HG02642 (cell line): ENCODE data around the gene MRPL32.
A peak's percentile ranks its signal among the peaks of the same experiment; 100 is the strongest.

Experiments
- ATAC-seq: cut with Tn5 transposase; IDR thresholded peaks from one replicate; pipeline ENCODE4 v1.9.1; 2021; ENCODE audit warnings: mild to moderate bottlenecking; ENCODE audit not compliant: unreplicated experiment, poor library complexity

MRPL32 gene

DNA sequence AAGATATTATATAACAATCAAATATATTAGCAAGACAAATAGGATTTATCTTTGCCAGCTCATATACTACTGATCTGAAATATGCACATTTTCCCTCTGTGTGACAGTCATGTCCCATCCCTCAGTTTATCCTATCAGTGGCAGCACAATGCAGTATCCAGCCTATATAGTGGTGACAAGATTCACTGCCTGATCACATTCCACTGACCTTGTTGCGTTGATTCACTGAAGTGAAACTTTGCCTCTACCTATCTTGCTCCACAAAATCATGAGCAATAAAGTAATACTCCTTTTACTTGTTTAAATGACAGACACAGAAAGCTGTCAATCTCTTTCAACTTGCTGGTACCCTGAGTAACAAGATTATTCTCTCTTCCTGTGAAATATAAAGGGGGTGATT lies 6.5 kb upstream of the MRPL32 start:
- no peak for ATAC-seq

DNA sequence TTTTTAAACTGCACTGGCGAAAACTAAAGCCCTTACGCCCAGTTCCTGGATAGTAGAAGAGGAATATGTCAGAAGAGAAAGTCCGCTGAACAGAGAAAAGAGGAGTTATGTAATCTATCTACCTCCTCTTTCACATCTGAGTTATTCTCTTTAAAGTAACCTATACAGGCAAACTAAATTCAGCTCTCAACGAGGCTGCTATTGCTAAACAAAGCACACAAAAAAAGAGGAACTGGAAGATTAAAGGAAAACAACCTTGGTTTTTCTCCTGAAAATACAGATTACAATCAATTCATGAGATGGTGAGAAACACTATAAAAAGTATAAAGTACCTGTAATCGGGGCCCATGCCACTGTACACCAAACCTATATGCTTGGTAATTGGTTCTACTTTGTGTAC lies 6.0 kb upstream of the MRPL32 start:
- ATAC-seq, result no peak

DNA sequence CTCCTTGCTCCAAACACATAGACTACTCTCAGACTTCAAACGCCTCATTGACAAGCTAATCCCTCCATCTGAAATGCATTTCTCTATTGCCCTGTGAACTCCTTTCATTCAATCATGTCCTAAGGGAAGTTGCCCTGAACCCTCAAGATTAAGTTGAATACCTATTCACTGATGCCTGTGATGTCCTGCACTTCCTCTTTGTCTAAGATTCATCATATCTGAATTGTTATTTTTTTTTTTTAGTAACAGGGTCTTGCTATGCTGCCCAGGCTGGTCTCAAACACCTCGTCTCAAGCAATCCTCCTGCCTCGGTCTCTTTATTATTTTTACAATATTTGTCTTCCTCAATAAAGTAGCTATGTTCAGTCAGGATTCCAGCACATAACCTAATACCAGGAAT lies 3.4 kb upstream of the MRPL32 start:
- no peak for ATAC-seq

DNA sequence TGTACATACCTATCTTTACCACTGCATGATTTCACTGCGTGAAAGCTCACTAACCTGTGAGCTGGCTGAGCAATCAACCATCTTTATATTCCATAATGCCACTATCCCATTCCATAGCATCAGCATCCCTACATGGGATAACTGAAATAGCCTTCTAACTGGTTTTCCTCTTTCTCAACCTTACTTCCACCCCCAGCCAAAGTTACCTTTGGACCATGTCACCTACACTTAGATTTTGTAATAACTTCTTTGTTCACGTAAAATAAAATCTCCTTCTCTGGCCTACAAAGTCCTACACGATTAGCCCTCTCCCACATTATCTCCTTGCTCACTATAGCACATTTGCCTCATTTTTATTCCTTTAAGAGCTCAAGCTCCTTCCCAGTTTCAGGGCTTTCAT lies 2.7 kb upstream of the MRPL32 start:
- ATAC-seq, result no peak

DNA sequence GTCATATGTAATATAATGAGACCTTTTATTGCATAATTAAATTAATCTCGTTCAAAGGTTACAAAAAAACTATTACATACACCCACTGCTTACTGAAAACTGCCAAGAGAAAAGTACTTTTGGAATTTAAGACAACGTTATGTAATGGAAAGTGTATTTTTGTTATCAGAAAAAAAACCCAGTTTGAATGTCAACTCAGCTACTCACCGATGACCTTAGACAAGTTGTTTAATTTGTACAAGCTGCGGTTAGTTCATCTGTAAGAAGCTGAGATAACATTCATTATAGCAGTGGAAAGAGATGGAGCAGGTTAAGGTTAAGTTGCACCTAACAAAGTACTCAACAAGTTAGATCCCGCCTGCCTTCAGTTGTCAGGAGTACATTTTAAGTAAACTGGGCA lies 1.3 kb upstream of the MRPL32 start:
- ATAC-seq, result no peak

DNA sequence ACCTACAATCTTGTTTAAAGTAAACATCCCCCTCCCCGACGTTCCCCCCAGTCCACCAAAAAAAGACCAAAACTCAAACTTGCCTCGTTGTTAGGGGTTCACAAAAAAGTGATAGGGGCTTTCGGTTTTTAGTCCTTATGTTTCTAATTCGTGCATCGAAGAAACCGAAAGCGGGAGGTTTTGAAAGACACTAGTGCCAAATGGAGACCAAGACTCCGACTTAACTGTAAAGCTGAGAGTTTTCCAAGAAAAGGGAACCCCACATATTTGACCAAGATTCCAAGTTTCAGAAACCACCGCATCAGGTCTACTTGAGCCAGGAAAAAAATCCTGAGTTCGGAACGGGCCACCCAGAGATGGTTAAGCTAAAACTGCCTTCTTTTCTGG lies 736 bp upstream of the MRPL32 start:
- ATAC-seq, result no peak

DNA sequence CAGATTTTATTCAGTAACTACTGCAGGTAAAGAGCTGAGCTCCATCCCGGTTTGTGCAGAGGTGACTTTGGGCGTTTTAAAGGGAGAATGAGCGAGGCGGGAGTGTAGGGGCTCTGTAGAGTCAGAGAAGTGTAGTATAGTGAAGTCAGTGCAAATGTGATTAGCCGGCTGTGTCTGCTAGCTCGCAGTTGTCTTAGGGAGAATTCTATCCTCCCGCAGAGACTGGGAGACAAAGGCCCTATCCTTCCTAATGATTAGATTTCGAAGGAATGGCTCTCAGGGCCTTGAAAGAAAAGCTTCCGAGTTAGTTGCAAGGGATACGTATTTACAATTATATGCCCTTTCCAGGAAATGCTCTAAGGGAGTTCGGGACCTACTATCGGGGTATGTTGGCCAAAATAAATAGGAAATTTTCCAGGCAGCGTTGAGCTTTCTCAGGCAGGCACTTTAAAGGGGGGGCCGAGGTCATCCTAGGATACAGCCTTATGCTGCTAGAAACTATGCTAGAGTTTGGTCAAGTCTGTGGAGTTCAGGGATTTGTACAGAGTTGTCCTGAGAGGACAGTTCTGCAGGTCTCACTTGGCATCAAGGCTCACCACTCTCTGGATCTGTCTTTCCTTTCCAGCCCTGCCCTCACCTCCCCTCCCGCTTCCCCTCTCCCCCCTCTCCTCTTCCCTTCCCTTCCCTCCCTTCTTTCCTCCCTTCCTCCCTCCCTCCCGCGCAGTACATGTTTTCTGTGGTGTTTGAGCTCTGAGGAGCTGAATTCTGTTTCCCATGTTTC lies 825 bp downstream of the MRPL32 start:
- no peak for ATAC-seq

DNA sequence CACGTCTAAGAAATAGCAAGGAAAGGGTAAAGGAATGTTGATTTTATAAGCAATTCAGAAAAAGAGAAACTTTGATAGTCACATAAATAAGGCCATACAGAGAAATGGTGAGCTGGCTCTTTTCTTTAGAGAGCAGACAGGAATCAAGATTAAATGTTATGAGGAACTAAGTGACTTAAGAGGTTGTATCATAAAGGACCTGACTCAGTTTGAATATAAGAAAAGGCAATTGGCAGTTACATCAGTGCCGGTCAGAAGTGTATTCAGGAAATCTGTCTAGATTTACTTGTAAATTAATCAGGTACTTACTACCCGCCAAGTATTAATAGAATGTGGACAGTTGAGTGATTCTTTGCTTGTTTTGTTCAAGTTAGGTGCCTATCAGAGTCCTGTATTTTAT lies 2.1 kb downstream of the MRPL32 start:
- no peak for ATAC-seq

DNA sequence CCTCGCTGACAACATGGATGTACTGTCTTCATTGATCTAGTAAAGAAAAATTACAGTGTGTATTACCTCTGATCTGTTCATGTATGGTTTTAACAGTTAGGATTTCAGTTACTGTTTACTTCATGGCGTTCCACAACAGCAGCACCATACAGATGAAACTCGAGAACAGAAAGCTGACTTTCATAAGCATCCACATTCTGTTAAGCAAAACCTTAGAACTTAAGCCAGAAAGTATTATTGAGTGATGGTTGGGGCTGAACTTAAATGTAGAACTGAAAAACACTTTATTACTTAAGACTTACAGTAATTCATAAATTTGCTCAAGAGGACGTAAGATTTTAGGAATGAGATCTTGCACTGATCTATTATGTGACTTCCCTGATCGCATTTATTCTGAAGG lies 3.7 kb downstream of the MRPL32 start:
- ATAC-seq, result no peak

DNA sequence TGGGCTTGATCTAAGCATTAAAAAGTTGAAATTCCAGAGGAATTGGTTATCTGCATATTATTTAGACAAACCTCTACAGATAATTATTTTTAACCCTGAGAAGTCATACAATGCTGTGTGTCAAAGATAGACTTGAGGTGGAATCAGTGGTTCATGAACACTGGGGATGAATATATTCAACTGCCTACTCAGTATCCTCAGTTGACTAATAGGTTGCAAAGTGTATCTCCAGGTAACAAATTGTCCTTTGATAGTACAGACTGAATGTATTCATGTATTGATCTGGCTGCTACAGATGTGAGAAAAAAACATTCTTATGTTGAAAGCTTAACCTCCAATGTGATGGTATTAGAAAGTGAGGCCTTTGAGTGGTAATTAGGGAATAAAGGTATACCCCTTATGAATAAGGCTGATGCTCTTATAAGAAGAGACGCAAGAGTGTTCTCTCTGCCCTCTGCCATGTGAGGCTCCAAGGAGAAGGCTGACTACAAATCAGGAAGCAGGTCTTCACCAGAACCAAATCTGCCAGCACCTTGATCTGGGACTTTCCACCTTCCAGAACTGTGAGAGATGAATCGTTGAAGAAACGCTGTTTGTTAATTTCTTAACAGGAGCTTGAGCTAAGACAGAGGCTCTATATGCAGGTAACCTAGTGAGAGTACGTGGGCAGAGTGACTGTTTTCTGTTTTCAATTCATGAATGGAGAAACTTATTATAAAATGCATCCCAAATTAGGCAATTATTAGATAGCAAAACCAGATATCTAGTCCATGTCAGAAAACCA lies 7.5 kb downstream of the MRPL32 start:
- no peak for ATAC-seq

DNA sequence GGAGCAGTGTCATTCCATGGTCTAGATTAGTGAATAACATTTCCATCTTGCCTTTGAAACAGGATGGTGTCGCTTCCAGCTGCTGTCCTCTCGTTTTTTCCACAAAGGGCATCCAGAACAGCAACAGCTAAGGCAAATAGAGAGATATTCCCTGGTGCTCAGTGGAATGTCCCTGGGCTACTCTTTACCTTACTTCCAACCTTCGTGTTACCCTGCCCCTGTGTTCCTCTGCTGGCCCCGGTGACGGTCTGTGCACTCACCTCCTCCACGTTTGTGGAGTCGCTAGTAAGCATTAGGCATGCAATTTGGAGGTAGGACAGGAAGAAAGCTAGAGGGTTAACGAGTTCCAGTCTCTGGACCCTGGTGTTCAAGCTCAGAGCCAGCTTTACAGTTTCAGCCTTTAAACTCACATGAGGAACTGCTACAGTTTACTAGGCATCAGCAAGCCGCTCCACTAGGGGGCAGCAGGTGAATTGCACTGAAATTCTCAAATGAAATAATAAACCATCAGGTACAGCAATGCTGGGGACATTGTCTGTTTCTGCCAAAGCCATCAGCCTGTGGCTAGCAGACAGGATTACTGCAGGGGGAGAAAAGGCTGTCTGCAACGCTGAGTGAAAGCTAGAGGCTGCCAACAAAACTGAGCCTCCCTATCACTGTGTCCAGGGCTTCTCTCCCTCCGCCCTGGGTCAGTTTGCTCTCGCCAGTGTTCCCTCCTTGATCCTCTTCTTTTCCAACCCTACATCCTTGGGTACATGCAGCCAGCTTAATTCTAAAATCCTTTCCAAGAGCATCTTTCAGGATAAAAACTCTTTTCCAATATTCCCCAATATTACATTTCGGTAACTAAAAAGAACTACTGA lies 9.0 kb downstream of the MRPL32 start:
- peak; percentile 60 for ATAC-seq

DNA sequence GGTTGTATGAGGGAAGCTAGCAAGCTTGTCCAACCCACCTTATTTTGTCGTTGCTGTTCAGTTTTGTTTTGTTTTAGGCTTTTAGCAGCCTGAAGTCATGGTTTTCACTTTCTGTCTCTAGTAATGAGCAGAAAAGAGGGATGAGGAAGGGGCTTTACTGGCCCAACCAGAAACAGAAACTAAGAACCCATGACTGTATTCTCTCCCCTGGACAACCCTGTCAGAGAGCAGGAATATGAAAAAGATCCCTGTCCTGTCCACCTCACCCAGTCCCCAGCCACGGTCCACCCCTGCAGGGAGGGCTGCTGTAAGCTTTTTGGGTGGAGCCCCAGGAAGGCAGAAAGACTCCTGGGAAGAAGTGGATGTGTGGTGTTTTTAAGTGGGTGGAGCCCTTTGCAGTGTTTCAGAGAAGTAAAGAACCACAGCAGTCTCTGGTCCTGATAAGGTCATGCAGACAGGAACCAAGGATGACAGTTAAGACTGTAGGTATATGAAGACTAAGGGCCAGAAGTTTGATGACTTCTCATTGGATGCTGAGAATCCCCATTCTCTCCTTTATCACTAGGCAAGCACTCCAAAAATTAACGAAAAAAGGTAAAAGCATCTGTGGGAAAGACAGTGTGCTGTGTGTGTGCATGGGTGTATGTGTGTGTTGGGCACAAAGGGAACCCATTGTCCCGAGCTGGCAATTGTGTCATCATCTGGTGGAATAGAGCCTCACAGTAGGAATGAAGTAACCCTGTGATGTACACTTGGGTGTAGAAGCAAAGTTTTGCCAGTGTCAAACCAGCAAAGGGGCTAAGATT lies 13.8 kb downstream of the MRPL32 start:
- ATAC-seq, result peak; percentile 59

DNA sequence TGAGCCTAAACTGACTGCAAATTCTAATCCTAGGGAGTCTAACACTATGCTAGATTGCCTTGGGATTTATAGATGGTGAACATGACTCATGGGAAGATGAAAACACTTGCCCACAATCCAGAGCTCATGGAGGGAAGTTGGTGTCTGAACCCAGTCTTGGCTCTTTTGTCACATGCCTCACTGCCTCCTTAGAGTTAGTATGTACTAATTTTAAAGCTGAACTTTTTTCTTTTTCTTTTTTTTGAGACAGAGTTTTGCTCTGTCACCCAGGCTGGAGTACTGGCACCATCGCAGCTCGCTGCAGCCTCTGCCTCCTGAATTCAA lies 14.4 kb downstream of the MRPL32 start:
- ATAC-seq, result no peak

DNA sequence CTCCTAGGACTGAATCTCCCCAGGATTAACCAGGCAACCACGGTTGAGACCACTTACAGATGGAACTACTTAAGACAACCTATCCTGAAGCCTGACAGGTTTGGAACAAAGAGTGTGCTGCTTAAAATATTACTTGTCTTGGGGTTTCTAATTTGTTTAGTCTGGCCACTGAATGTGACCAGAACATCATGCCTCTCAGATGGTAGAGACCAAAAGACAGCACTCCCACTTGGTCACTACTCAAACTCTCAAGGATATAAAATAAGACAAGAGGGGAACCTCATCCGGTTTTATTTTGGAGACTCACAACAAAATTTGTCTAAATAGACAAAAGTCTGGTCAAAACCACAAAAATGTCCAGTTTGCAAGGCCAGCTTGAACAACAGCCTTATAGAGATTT lies 15.3 kb downstream of the MRPL32 start:
- ATAC-seq, result no peak

DNA sequence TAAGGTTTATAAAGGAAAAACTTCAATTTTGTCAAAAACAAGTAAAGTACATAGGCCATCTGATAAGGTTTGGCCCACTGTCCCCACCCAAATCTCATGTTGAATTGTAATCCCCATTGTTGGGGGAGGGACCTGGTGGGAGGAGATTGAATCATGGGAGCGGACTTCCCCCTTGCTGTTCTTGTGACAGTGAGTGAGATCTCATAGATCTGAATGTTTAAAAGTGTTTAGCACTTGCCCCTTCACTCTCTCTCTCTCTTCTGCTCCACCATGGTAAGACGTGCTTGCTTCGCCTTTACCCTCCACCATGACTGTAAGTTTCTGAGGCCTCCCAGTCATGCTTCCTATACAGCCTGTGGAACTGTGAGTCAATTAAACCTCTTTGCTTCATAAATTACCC lies 18.2 kb downstream of the MRPL32 start:
- no peak for ATAC-seq

DNA sequence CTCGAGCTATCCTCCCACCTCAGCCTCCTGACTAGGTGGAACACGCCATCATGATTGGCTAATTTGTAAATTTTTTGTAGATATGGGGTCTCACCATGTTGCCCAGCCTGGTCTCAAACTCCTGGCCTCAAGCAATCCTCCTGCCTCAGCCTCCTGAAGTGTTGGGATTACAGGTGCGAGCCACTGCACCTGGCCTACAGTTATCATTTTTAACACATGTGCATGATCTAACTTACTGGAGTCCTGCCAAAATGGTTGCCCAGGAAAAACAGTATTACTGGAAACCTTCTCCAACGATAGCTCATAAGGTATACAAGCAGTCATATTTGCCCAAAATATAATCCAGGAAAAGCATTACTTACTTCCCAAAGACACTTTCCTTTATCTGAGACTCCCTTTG lies 20.2 kb downstream of the MRPL32 start:
- ATAC-seq, result no peak

DNA sequence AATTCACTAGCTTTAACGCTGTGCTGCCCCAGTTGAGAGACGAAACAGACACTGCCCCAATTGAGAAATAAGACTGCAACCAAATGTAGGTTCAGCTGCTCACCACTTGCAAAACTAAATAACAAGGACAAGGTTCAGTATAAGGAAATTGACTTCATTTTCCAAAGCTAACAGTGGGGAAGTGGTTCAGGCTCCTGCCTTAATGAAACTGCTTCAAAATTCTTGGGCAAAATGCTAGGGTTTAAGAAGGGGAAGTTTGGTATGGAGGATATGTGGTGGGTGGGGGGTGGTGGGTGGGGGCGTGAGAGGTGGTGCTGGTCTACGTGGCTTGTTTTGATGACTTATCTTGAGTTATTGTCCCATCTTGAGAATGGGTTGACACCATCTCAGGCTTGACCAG lies 21.8 kb downstream of the MRPL32 start:
- ATAC-seq, result no peak

DNA sequence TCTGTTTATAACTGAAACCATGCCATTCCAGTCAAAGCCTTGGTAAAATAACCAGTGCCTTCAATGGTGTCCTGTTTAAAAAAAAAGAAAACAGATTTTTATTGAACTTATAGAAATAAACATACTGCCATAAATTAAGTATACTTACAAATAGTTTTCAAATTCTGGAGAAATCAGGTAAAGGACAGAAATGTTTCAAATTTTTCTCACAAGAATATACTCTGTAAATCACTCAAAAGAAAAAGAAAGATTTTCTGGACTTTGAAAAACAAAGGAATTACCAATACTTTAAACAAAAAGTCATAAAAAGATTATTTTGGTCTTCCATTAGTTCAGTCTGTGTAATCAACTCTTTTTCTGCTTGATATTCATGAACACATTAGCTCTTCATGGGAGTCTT lies 23.9 kb downstream of the MRPL32 start:
- ATAC-seq, result no peak

DNA sequence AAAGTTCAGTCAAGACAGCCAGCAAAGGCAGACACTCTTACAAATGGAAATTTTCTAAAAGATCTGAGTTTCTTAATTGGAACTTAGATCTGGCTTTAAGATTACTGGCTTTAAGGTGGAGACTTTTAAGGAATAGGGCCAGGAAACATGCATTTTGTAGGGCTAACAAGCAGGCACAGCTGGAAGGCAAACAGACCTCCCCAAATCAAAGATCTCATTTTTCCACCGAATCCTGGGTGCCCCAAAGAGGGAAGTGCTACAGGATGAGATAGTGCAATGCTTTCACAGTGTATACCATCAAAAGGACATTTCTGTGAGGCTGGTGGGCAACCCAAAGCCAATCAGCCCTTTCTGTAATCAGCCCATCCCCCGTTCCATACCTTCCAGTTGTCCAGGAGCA lies 27.4 kb downstream of the MRPL32 start:
- ATAC-seq, result no peak

DNA sequence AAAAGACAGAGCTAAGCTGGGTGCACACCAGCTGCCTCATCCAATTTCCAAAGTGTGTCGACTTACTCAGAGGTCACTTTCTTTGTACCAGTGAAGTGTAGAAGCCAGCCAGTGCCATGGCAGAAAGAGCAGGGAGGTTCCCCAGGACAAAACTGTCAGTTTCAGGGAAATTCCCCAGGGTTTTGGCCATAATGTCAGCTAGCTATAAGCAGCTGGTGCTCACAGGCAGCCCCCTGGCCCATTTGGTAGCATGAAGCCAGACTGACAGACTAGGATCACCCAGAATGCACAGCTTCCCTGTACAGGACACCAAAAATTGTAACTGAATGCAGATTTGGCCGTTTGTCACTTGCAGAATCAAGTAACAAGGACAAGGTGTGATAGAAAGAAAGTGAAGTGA lies 28.6 kb downstream of the MRPL32 start:
- no peak for ATAC-seq
